A204.1 (cell line): Measurements from ENCODE around the gene MDP1.

ENCODE experiments used
- FAIRE-seq: peaks from 2 replicates; lab custom pipeline; 2012; peaks lifted over from hg19 to GRCh38; lab: Jason Lieb, UNC

Gene MDP1

DNA sequence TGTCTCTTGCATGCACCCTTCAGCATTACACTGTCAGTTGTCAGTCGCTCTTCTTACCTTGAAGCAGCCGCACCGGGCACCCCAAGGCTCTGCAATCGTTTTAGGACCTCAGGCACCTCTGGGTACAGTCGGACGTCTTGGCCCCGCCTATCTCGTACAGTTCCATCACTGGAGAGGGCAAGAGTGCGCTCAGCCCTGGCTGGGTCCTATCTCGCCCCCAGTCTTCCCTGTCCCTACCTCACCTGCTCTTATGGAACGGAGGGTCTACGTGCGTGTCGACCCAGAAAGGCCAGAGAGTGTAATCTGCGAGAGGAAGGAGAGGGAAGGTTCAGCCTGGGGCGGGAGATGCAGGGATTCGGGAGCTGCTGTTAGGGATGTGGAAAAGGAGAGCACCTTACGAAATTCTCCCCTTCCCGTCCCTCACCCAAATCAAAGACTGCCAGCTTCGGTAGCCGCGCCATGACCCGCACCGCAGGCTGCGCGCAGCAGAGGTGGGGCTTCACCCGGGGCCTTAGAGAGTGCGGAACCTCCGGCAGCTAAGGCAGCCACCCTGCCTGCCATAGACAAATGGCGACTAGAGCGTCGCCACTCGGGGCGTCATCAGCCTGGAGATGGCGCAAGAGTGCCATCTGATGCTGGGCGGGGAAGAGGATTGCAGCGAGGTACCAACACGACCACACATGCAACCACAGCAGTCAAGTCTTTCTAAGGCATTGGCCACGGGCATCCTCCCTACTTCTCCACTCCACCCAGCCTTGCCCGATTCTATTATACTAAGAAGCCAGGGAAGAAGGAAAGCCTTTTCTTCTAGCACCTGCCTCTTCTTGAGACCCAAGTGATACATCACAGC lies at the start of gene MDP1:
TSS of gene MDP1 (minus strand) at position 572 of the 850 bp plus-strand sequence. CDS start at position 461, 111 bp downstream.
- no peak for FAIRE-seq

GRCh38 chr14:24264298-24264697 lies 48.4 kb upstream of the MDP1 start:
- no peak for FAIRE-seq

- FAIRE-seq, result no peak
These were observed 48.0 kb upstream of the MDP1 start for GRCh38 chr14:24263848-24264247.

- no peak for FAIRE-seq
These were observed 47.2 kb upstream of the MDP1 start, which contains the start of gene TGM1 for GRCh38 chr14:24262821-24263733. Gene TGM1 (minus strand): TSS chr14:24263177. CDS start chr14:24262352, 825 bp downstream.

- no peak for FAIRE-seq
These were observed 46.1 kb upstream of the MDP1 start for GRCh38 chr14:24261969-24262327.

GRCh38 chr14:24261256-24261968 lies 45.5 kb upstream of the MDP1 start:
- FAIRE-seq, result no peak

GRCh38 chr14:24260780-24261157 lies 44.9 kb upstream of the MDP1 start:
- FAIRE-seq, result no peak

DNA sequence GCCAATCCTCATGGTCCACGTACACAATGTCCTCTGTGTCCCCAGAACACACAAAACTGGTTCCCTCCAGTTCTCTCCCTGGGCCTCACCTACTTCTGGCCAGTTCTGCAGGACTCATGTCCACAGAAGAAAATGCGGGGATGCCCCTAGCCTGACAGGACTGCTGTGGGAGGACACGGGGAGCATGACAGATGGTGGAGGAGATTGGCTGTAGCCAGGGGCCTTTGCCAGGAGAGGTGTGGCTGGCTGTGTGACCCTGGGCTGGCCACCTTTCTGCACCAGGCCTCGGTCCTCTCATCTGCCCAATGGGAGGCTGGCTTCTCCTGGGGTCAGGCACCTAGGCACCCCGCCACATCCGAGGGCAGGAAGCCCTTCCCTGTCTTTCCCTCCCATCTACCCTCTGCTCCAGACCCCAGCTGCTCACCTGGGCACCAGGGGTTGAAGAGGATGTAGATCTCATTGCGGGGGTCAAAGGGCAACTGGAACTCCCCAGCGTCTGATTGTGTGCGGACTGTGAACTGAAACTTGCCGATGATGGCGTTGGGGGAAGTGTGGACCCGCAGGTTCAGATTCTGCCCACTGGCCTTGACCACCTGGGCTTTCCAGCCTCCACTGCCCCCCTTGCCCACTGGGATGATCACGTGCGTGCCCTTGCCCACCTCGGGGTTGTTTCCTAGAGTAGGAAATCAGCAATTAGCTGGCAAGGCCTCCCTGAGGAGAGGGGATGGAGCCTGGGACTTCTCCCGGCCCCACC lies 44.3 kb upstream of the MDP1 start:
- FAIRE-seq, result no peak

GRCh38 chr14:24259282-24260025 lies 43.6 kb upstream of the MDP1 start:
- FAIRE-seq, result no peak

DNA sequence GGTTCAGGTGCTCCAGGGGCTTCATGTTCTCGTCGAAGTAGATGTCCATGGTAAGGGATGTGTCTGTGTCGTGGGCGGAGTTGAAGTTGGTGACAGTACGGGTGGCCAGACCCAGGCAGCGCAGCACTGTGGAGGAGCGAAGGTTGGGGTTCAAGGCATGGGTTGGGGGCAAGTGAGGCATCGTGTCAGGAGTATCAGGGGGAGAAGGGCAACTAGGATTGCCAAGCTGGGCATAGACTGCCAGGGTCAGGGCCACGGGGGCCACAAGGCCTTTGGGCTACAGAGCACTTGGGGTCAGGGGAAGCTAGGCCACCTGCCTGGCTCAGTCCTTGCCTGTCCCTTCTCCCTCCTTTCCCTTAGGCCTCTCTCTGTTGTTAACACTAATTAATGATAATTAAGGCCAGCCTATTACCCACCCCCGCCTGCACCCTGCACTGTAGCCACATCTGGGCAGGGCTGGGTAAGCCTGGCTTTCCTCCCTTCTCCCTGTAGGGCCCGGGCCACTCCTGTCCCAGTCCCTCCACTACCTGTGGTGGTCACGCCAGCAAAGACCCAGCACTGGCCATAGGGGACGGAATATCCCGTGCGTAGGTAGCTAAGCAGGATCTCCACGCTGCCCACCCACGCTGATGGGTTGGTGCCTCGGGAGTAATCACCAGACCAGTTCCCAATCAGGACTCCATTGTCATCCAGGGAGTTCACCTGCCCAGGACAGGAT lies 42.8 kb upstream of the MDP1 start:
- FAIRE-seq, result no peak

DNA sequence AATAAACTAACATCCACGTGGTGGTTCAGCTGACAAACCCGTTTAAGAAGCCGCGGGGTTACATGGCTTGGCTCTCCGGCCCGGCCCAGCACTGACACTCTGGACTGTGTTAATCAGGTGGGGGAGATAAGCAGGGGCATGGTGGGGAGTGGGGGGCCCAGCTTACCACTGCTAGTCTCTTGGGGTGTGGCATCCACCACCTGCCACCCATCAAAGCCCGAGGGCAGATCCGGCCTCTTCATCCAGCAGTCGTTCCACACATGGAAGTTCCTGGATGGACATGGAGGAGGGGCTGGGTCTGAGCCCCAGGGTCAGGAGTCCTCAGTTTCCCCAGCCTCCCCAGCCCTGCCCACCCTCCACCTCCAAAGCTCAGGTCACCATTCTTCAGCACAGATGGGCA lies 42.3 kb upstream of the MDP1 start:
- no peak for FAIRE-seq

DNA sequence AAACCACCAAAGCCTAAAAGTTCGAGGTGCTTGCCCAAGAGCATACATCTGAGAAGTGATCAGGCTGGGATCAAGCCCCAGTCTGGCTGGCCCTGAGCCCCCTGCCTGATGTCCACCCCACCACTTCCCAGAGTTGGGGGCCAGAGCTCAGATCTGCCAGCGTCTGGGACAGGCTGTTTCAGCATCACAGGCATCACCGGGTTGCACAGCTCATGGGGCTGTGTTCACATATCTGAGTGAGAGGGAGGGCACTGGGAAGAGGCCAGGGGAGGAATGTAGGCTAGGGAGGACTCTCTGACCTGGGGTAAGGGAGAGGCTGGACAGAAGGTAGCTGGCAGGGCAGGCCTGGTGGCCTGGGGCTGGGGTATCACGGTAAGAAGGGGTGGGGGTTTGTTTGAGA lies 41.1 kb upstream of the MDP1 start:
- FAIRE-seq, result no peak

- no peak for FAIRE-seq
These were observed 40.3 kb upstream of the MDP1 start for GRCh38 chr14:24255931-24256711.

DNA sequence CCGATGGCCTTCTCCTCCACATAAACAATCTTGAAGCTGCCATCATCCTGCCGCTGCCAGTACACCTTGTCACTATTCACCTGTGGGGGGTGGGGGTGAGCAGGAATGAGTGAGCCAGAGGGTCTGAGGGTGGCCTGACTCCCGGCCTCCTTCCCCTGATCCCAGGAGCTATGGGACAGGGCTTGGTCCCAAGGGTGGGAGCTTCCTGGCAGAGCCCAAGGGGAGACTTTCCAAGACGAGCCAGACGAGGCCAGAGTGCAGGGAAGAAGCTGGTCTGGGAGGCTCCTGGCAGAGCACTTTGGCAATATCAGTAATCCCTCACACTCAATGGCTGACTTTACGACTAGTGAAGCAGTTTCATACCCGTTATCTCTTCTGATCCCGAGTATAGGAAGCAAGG lies 39.6 kb upstream of the MDP1 start:
- FAIRE-seq, result no peak

DNA sequence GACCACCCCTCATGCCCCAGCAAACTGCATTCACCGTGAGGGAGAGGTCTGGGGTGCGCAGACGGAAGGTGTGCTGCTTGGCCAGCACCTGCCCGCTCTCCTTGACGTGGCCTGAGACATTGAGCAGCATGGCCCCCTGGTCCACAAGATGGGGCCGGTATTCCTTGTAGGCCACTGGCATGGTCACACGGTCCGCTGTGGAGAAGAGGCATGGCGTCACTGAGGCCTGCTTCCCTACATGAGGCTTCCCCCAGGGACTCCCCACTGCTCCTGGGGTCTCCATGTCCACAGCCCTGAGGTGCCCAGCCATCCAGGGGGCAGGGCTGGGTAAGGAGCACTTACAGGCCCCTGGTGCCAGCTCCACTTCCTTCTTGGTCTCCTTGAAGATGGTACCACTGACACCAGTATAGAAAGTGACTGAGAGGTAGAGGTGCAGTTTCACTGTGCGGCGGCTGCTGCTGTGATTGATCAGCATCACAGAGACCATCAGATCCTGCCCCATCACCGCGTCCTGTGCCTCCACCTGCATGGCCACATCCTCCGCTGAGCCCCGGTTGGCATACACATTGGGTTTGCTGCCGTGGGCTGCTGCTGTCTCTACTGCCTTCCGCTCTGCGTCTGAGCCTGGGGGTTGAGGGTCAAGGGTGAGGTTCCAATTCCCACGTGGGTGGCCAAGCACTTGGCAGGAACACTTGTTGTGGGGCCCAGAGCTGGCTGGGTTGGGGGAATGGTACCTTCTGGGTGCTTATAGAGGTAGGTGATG lies 38.9 kb upstream of the MDP1 start:
- no peak for FAIRE-seq

DNA sequence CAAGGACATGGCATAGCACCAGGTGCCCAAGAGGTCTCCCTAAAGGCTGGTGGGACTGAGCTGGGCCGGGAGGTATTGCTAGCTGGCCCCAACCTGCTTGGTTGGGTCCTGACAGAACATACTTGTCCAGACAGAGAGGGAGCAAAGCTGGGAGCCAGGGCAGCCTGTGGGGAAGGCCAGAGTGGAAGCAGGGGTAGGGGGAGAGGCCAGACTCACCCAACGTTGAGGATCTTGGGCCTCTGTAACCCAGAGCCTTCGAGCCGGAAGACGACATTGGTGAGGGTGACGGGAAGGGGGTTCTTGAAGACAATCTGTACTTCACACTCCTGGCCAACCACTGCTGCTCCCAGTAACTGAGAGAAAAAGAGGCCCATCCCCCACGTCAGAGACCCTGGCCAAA lies 38.1 kb upstream of the MDP1 start:
- FAIRE-seq, result no peak

GRCh38 chr14:24252289-24253124 lies 36.6 kb upstream of the MDP1 start:
- FAIRE-seq, result no peak

- FAIRE-seq, result no peak
These were observed 36.0 kb upstream of the MDP1 start for GRCh38 chr14:24251880-24252288.
